IMR-90 (cell line): ENCODE results near the gene AMPD1. TPM values are rescaled to one million over a fixed set of nuclear protein-coding genes. Genes with fewer than 3 reads are reported as not detected.

Experiments used
- BHLHE40 ChIP-seq: fragments of 150-350 bp; IDR thresholded peaks from 2 replicates; pipeline ENCODE4 v1.6.1; 2016; ENCODE audit warnings: mild to moderate bottlenecking, low read depth, low read length
- CEBPB ChIP-seq: IDR thresholded peaks from 2 replicates; pipeline ENCODE4 v1.6.1; 2012; ENCODE audit warnings: low read depth, low read length, improper control_type of control experiment
- FOS ChIP-seq: fragments of 150-350 bp; IDR thresholded peaks from 2 replicates; pipeline ENCODE4 v1.6.1; 2016; ENCODE audit warnings: low read depth, low read length
- MAFK ChIP-seq: IDR thresholded peaks from 2 replicates; pipeline ENCODE4 v1.6.1; 2012; ENCODE audit warnings: low read depth, low read length, improper control_type of control experiment
- RFX5 ChIP-seq: IDR thresholded peaks from 2 replicates; pipeline ENCODE4 v1.8.0; 2012; ENCODE audit warnings: low read depth, mild to moderate bottlenecking, low read length, moderate library complexity
- SMC3 ChIP-seq: fragments of 150-350 bp; IDR thresholded peaks from 2 replicates; pipeline ENCODE4 v1.6.1; 2016; ENCODE audit warnings: low read depth, mild to moderate bottlenecking, antibody characterized with exemption, low read length, moderate library complexity
- USF2 ChIP-seq: fragments of 150-350 bp; IDR thresholded peaks from 2 replicates; pipeline ENCODE4 v1.6.1; 2017; ENCODE audit warnings: mild to moderate bottlenecking, antibody characterized with exemption, low read length, low read depth
- polyA plus RNA-seq, 3 experiments: library from polyadenylated mRNA; depleted of rRNA; stranded (reverse); fragments of >200 nt; gene quantifications; 2 replicates each; pipeline ENCODE4 v1.2.3, GENCODE V29; 2012; ENCODE audit warnings: low replicate concordance in 1 of 3
- total RNA-seq: library from RNA; depleted of rRNA; stranded (reverse); fragments of >200 nt; gene quantifications from 2 replicates; pipeline ENCODE4 v1.2.3, GENCODE V29; 2012

Gene AMPD1
- total and polyA plus RNA-seq, 2 of the 4 experiments (the other 2 are of a cell fraction): not detected

- no peak for TF ChIP-seq RFX5
- no peak for TF ChIP-seq BHLHE40
- TF ChIP-seq USF2: no peak
- TF ChIP-seq CEBPB: no peak
- no peak for TF ChIP-seq FOS
- no peak for TF ChIP-seq MAFK
- no peak for TF ChIP-seq SMC3
Observed at GRCh38 chr1:114741963-114742746, 46.8 kb upstream of the AMPD1 start (continued).
